Loucy (cell line): ENCODE measurements around the gene MAPT.

Experiments used
- EZH2phosphoT487 ChIP-seq: fragments of 200-600 bp; IDR thresholded peaks from 2 replicates; pipeline ENCODE4 v1.6.1; 2018; ENCODE audit warnings: antibody characterized with exemption, mild to moderate bottlenecking, moderate library complexity, borderline replicate concordance
- TF ChIP-seq, protein P1 (sequence below): fragments of 200-600 bp; sonication (generic); conservative IDR thresholded peaks from 2 replicates; pipeline ENCODE4 v1.5.1; 2014; ENCODE audit warnings: mild to moderate bottlenecking, antibody characterized with exemption, low read length

DNA sequence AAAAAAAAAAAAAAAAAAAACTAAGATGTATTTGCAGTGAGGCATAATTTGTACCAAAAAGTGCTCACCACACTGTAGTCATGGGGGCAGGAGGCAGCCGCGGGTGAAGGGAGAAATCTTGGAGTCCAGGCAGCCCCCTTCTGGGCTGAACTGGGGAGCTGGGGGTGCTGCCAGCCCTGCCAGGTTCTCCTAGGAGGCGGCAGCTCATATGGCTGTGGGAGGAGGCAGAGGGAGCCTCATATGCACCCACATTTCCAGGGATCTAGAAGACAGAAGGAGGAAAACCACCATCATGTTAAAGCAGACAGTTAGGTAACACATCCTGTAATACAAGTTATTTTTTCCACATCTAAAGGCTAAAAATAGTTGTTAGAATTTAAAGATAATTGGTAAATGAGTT, 16.3 kb downstream of the MAPT start:
- TF ChIP-seq, protein P1, sequence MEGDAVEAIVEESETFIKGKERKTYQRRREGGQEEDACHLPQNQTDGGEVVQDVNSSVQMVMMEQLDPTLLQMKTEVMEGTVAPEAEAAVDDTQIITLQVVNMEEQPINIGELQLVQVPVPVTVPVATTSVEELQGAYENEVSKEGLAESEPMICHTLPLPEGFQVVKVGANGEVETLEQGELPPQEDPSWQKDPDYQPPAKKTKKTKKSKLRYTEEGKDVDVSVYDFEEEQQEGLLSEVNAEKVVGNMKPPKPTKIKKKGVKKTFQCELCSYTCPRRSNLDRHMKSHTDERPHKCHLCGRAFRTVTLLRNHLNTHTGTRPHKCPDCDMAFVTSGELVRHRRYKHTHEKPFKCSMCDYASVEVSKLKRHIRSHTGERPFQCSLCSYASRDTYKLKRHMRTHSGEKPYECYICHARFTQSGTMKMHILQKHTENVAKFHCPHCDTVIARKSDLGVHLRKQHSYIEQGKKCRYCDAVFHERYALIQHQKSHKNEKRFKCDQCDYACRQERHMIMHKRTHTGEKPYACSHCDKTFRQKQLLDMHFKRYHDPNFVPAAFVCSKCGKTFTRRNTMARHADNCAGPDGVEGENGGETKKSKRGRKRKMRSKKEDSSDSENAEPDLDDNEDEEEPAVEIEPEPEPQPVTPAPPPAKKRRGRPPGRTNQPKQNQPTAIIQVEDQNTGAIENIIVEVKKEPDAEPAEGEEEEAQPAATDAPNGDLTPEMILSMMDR: no peak
- TF ChIP-seq EZH2phosphoT487: no peak
